A549 (cell line): ENCODE results near the gene TEP1. TPM values are rescaled to one million over a fixed set of nuclear protein-coding genes. Genes with fewer than 3 reads are reported as not detected.
A peak's percentile ranks its signal among the peaks of the same experiment; 100 is the strongest.

ENCODE experiments used
- ATAC-seq, 2 experiments: fragments of 200-7000 bp in 1 of 2; fragments of >200 bp in 1 of 2; cut with Nextera tagmentation in 1 of 2; cut with Tn5 transposase in 1 of 2; 3 replicates each; pipeline versions ENCODE4 v1.8.0 to v1.9.1; 2018 to 2020; ENCODE audit warnings: mild to moderate bottlenecking in 1 of 2, moderate library complexity in 1 of 2
- CTCF ChIA-PET: fragments of 300-600 bp; sonication (Branson Sonifier 250); formaldehyde crosslinking; extraction: SDS; loops from one replicate; lab custom pipeline; 2021; ENCODE audit warnings: antibody characterized with exemption, inconsistent platforms; lab: Yijun Ruan, JAX
- POLR2A ChIA-PET: fragments of 350-600 bp; formaldehyde crosslinking; extraction: SDS; loops from one replicate; lab custom pipeline; 2021; ENCODE audit warnings: antibody characterized with exemption, inconsistent platforms; lab: Yijun Ruan, JAX
- DNase-seq, 2 experiments: peaks; one replicate each; pipeline versions ENCODE4 v3.0.0 to v3.0.0-alpha.2; 2011 to 2016; ENCODE audit warnings: low read depth in 1 of 2, low spot score in 1 of 2
- FAIRE-seq: peaks from 2 replicates; lab custom pipeline; 2011; peaks lifted over from hg19 to GRCh38; lab: Jason Lieb, UNC
- H3K27ac ChIP-seq, 2 experiments: fragments of >200 bp; sonication (Bioruptor Twin); formaldehyde crosslinking; 3 replicates each; pipeline ENCODE4 v1.5.1; 2016 to 2017
- H3K4me1 ChIP-seq: fragments of >200 bp; sonication (Bioruptor Twin); formaldehyde crosslinking; 3 replicates; pipeline ENCODE4 v1.6.1; 2016
- H3K4me2 ChIP-seq: fragments of >200 bp; sonication (Bioruptor Twin); formaldehyde crosslinking; 3 replicates; pipeline ENCODE4 v1.6.1; 2016
- H3K4me3 ChIP-seq: fragments of >200 bp; sonication (Bioruptor Twin); formaldehyde crosslinking; 3 replicates; pipeline ENCODE4 v1.5.1; 2016
- H3K9me3 ChIP-seq: fragments of >200 bp; sonication (Bioruptor Twin); formaldehyde crosslinking; 3 replicates; pipeline ENCODE4 v1.6.1; 2016
- ATOH8 ChIP-seq: fragments of 250-450 bp; sonication (Bioruptor Pico); IDR thresholded peaks from 2 replicates; pipeline ENCODE4 v1.5.0; 2020; ENCODE audit warnings: low read depth, mild to moderate bottlenecking, moderate library complexity
- BHLHE40 ChIP-seq: IDR thresholded peaks from 2 replicates; pipeline ENCODE4 v1.6.1; 2012; ENCODE audit warnings: low read depth, low read length, inconsistent platforms
- CBX2 ChIP-seq: fragments of 200-600 bp; sonication (generic); IDR thresholded peaks from 2 replicates; pipeline ENCODE4 v1.6.1; 2016; ENCODE audit warnings: low read depth, mild to moderate bottlenecking, borderline replicate concordance
- CHD2 ChIP-seq: fragments of 150-350 bp; IDR thresholded peaks from 2 replicates; pipeline ENCODE4 v1.6.1; 2014; ENCODE audit warnings: low read length; ENCODE audit not compliant: partially characterized antibody
- ESRRA ChIP-seq: fragments of 150-350 bp; IDR thresholded peaks from 2 replicates; pipeline ENCODE4 v1.6.1; 2014; ENCODE audit warnings: mild to moderate bottlenecking, low read length, borderline replicate concordance
- FOXS1 ChIP-seq: fragments of 250-450 bp; sonication (Bioruptor Pico); IDR thresholded peaks from 2 replicates; pipeline ENCODE4 v1.5.0; 2020; ENCODE audit warnings: mild to moderate bottlenecking, moderate library complexity
- GATA3 ChIP-seq: IDR thresholded peaks from 2 replicates; pipeline ENCODE4 v1.6.1; 2012; ENCODE audit warnings: borderline replicate concordance
- HES2 ChIP-seq: fragments of >200 bp; sonication (Bioruptor Twin); formaldehyde crosslinking; IDR thresholded peaks from 2 replicates; pipeline ENCODE4 v1.6.1; 2016
- HEYL ChIP-seq: fragments of 250-450 bp; sonication (Bioruptor Pico); IDR thresholded peaks from 2 replicates; pipeline ENCODE4 v1.8.0; 2021; ENCODE audit warnings: mild to moderate bottlenecking, moderate library complexity
- HMGXB4 ChIP-seq: fragments of 250-450 bp; sonication (Bioruptor Pico); IDR thresholded peaks from 2 replicates; pipeline ENCODE4 v1.5.0; 2021; ENCODE audit warnings: mild to moderate bottlenecking, moderate library complexity, borderline replicate concordance
- HOXA7 ChIP-seq: fragments of 250-450 bp; sonication (Bioruptor Pico); IDR thresholded peaks from 2 replicates; pipeline ENCODE4 v1.5.0; 2020; ENCODE audit warnings: mild to moderate bottlenecking, moderate library complexity
- JUNB ChIP-seq: fragments of >200 bp; sonication (Bioruptor Twin); formaldehyde crosslinking; IDR thresholded peaks from 2 replicates; pipeline ENCODE4 v1.6.1; 2016
- KDM1A ChIP-seq: fragments of 200-600 bp; sonication (generic); IDR thresholded peaks from 2 replicates; pipeline ENCODE4 v1.6.1; 2016; ENCODE audit warnings: low read depth, mild to moderate bottlenecking
- MAFK ChIP-seq: fragments of 450-650 bp; IDR thresholded peaks from 2 replicates; pipeline ENCODE4 v1.6.1; 2014; ENCODE audit not compliant: partially characterized antibody
- MAZ ChIP-seq: fragments of 150-350 bp; IDR thresholded peaks from 2 replicates; pipeline ENCODE4 v1.6.1; 2014; ENCODE audit warnings: antibody characterized with exemption, low read depth, low read length, borderline replicate concordance
- POLR2AphosphoS2 ChIP-seq: conservative IDR thresholded peaks from 2 replicates; pipeline ENCODE4 v1.6.1; 2012; ENCODE audit warnings: low read length, improper control_type of control experiment, inconsistent platforms
- SREBF2 ChIP-seq: fragments of 450-650 bp; IDR thresholded peaks from 2 replicates; pipeline ENCODE4 v1.6.1; 2014; ENCODE audit warnings: mild to moderate bottlenecking, moderate library complexity
- TFCP2L1 ChIP-seq: fragments of 250-450 bp; sonication (Bioruptor Pico); IDR thresholded peaks from 2 replicates; pipeline ENCODE4 v1.5.0; 2021; ENCODE audit warnings: mild to moderate bottlenecking
- TP53 ChIP-seq: fragments of 250-450 bp; sonication (Bioruptor Pico); IDR thresholded peaks from 2 replicates; pipeline ENCODE4 v1.5.0; 2021; ENCODE audit warnings: mild to moderate bottlenecking, moderate library complexity
- USF2 ChIP-seq: fragments of 450-650 bp; IDR thresholded peaks from 2 replicates; pipeline ENCODE4 v1.6.1; 2014; ENCODE audit warnings: antibody characterized with exemption
- ZC3H11A ChIP-seq: fragments of 450-650 bp; IDR thresholded peaks from 2 replicates; pipeline ENCODE4 v1.6.1; 2014; ENCODE audit warnings: antibody characterized with exemption, mild to moderate bottlenecking
- ZFP36 ChIP-seq: fragments of 450-650 bp; IDR thresholded peaks from 2 replicates; pipeline ENCODE4 v1.6.1; 2014; ENCODE audit warnings: borderline replicate concordance; ENCODE audit not compliant: partially characterized antibody
- ZSCAN20 ChIP-seq: fragments of 250-450 bp; sonication (Bioruptor Pico); IDR thresholded peaks from 2 replicates; pipeline ENCODE4 v1.8.0; 2022; ENCODE audit warnings: mild to moderate bottlenecking, moderate library complexity
- WGBS: methylation state at CpG from one replicate; pipeline ENCODE4 v1.1.6; 2017; ENCODE audit errors: missing lambda C conversion rate; 5-methylcytosine and 5-hydroxymethylcytosine counted together
- polyA plus RNA-seq, 4 experiments: library from polyadenylated mRNA; depleted of rRNA in 3 of 4; stranded (reverse); fragments of >200 nt; fragmentation: RNase III in 1 of 4; extraction: RNeasy Plus Mini Kit Qiagen cat#74134 plus additional on column Dnase treatment in 1 of 4; gene quantifications; 2 replicates in 3 of 4; 3 replicates in 1 of 4; pipeline ENCODE4 v1.2.3, GENCODE V29; 2011 to 2017

Gene TEP1
- polyA plus RNA-seq, 2 of the 4 experiments (the other 2 are of a cell fraction), result 6.8 to 17.5 TPM

- TF ChIP-seq BHLHE40 (no peak), ZSCAN20 (CRISPR knock-in tag) (no peak), HOXA7 (CRISPR knock-in tag) (no peak)
Measured at GRCh38 chr14:20438664-20439063, 25.4 kb upstream of the TEP1 start (continued).

GRCh38 chr14:20436363-20436755 is 23.1 kb upstream of the TEP1 start:
- H3K4me1 ChIP-seq, result no peaks in the 10 kb centered on the region
- ATAC-seq, result no peak
- no peaks in the 10 kb centered on the region for H3K9me3 ChIP-seq
- ChIA-PET CTCF (interaction anchor here (1.2 to 2.0 kb wide), 2 partner anchors 21 to 109 kb away, joined by 3 to 9 read pairs; no protein-coding TSS in a partner anchor), POLR2A (no interaction called here)
- H3K4me3 ChIP-seq, result no peak overlapping the region
- TF ChIP-seq JUNB (no peak), HEYL (CRISPR knock-in tag) (no peak), ZFP36 (no peak), ESRRA (no peak), TFCP2L1 (CRISPR knock-in tag) (no peak), TP53 (CRISPR knock-in tag) (no peak), HES2 (no peak), MAZ (no peak), ZSCAN20 (CRISPR knock-in tag) (no peak), USF2 (no peak), HMGXB4 (no peak), KDM1A (no peak), FOXS1 (CRISPR knock-in tag) (no peak), CHD2 (no peak), CBX2 (no peak), SREBF2 (no peak), GATA3 (no peak), POLR2AphosphoS2 (no peak), ZC3H11A (no peak)
- DNase-seq, result no peak
- no peak for FAIRE-seq
- H3K27ac ChIP-seq, result no peak overlapping the region
- H3K4me2 ChIP-seq, result no peak overlapping the region
- 64% methylated on average over 4 of the region's 4 CpGs for WGBS

GRCh38 chr14:20435582-20436362 is 22.5 kb upstream of the TEP1 start, which contains the start of gene KLHL33:
Gene KLHL33 (minus strand): TSS chr14:20436166. CDS start chr14:20435811, 355 bp downstream.
- 71% methylated on average over 12 of the region's 17 CpGs for WGBS
- no peak within 1 kb of the TSS for H3K27ac ChIP-seq
- H3K4me3 ChIP-seq, result no peak within 1 kb of the TSS
- ChIA-PET POLR2A (no interaction called here), CTCF (interaction anchor here (1.2 to 2.0 kb wide), 2 partner anchors 20 to 108 kb away, joined by 3 to 9 read pairs; no protein-coding TSS in a partner anchor)
- no peak within 1 kb of the TSS for H3K4me2 ChIP-seq
- TF ChIP-seq ATOH8 (CRISPR knock-in tag), result no peak
- TF ChIP-seq MAFK, result peak; percentile 14
- no peaks in the 10 kb centered on the region for H3K4me1 ChIP-seq
- FAIRE-seq (no peak), DNase-seq (no peak), ATAC-seq (peak in 1 of 2 experiments; percentile 12; a peak in 1 of 6 replicates)
- H3K9me3 ChIP-seq, result no peaks in the 10 kb centered on the region
